GM23248 (cell line): ENCODE measurements around the gene CLSTN3.

ENCODE experiments used
- EZH2 ChIP-seq: fragments of 200-600 bp; sonication (generic); IDR thresholded peaks from 2 replicates; pipeline ENCODE4 v1.6.1; 2018; ENCODE audit warnings: antibody characterized with exemption, mild to moderate bottlenecking; ENCODE audit not compliant: insufficient read depth, poor library complexity, severe bottlenecking
- EZH2phosphoT487 ChIP-seq: fragments of 200-600 bp; sonication (generic); IDR thresholded peaks from 2 replicates; pipeline ENCODE4 v1.6.1; 2018; ENCODE audit warnings: antibody characterized with exemption, moderate library complexity, mild to moderate bottlenecking, low read depth; ENCODE audit not compliant: insufficient read depth

DNA sequence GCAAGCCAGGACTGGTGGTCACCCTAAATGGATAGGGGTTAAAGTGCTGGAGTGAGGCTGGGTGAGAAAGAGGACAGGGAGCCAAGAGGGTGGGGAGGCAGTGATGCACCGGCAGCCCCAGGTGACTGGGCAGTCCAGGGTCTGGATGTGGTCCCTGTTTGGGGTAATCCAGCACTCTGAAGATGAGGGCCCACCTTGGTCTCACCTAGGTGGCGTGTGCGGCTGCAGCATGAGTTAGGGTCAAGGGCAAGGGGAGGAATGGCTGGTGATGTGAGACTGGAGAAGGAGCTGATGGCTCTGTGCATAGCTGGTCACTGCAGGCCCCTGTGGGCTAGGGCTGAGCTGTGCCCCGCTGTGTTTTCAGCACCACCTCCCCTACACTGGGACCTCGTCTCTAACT lies 19.5 kb upstream of the CLSTN3 start:
- TF ChIP-seq EZH2, result no peak
- TF ChIP-seq EZH2phosphoT487, result no peak
